GM18520 (cell line): ENCODE data around the gene MAPKAP1.

Experiments used
- ATAC-seq: cut with Tn5 transposase; IDR thresholded peaks from one replicate; pipeline ENCODE4 v1.9.1; 2021; ENCODE audit not compliant: unreplicated experiment

MAPKAP1 gene

DNA sequence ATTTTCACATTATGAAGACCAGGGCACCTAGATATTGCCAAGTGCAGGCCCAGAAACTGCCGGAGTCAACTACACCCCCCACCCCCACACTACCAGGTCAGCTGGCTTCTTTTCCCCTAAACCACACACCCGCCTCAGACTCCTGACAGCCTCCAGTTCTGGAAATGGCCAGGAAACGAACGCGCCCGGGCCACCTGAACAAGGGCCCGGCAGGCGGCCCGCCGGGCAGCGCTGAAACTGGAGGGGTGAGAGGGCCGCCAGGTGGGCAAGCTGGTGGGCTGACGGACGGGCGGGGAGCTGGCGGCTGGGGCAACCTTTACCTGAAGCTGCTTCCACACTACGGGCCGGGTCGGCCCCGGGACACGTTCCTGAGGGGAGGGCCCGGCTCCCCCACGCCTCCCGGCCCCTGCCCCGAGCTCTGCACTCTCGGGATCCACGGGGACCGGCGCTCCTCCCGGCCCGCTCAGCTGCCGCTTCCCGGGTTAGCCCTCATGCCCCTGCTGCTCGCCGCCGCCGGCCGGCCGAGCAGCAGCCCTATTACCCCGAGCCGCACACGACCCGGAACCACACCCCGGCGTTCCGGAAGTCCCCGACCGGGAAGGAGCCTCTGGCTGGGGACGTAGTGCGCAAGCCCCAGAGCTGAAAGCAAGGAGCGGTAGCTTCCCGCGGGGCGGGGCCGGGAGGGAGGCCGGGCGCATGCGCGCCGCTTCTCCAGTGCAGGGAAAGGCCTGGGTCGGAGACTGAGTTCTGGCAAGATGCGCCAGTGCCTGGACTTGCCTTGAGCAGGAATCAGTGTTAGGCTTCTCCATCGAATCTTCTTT is at the start of gene MAPKAP1:
Gene MAPKAP1, minus strand, starts transcription at position 558 of the 821 bp plus-strand sequence. CDS start 34,634 bp downstream, outside the sequence.
- peak; percentile 89 for ATAC-seq

- ATAC-seq: no peak
Measured at GRCh38 chr9:125756518-125756917, 49.5 kb upstream of the MAPKAP1 start.

DNA sequence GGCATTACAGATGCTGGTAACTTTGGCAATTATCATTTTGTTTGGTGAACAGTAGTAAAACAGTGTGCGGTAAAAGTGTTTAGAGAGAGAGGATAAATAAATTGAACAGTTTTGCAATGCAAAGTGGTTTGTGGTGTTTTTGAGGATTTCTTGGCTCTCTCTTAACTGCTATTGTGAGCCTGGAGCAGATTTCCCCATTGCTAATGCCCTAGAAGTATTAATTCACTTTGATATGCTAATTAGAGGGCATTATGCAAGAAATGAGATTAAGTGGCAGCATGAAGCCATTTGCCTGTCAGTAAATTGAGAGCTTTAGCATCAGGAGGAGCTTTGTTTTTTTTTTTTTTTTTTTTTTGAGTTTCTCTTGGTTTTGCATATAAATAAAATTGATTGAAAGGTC is 48.3 kb upstream of the MAPKAP1 start:
- ATAC-seq: no peak

DNA sequence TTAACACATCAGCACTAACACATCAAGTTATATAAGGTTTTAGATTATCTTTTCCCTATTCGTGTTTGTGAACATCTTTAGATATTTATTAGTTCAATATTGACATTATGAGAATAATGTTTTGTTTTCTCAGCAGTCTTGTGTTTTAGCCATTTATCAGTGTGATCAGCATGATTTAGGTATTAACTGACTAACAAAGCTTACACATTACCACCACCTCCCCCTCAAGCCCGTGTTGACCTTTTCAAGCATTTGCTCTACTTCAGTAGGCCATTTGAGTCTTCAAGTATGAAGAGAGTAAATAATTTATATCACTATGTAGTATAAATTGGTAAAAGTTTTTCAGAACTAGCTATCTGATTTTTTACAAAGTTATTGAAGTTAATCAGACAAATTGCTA is 47.1 kb upstream of the MAPKAP1 start:
- ATAC-seq: no peak

DNA sequence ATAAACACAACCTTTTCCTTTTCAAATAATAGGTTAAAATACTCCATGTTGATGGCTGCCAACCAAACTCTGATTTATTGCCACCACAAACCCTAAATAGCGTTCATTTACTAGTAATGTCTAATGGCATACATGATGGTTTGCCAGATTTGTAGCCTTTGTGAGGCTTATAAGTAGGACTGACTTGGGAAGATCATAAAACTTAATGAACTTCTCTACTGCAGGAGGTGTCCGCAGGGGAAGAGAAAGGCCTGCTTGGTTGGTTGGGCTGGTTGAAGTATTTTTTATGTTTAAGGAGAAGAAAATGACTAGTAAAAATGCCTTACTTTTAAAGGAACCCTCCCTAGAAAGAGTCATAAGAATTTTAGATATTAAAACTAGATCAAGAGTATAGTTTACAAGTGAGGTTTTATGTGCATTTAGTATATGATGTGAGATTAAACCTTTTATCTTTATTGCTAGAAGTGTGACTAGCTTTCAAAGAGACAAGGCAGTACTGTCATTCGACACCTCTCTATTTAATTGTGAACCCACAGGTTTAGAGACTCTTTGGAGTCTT is 45.1 kb upstream of the MAPKAP1 start:
- ATAC-seq: no peak

GRCh38 chr9:125750627-125751011 is 43.6 kb upstream of the MAPKAP1 start:
- no peak for ATAC-seq

DNA sequence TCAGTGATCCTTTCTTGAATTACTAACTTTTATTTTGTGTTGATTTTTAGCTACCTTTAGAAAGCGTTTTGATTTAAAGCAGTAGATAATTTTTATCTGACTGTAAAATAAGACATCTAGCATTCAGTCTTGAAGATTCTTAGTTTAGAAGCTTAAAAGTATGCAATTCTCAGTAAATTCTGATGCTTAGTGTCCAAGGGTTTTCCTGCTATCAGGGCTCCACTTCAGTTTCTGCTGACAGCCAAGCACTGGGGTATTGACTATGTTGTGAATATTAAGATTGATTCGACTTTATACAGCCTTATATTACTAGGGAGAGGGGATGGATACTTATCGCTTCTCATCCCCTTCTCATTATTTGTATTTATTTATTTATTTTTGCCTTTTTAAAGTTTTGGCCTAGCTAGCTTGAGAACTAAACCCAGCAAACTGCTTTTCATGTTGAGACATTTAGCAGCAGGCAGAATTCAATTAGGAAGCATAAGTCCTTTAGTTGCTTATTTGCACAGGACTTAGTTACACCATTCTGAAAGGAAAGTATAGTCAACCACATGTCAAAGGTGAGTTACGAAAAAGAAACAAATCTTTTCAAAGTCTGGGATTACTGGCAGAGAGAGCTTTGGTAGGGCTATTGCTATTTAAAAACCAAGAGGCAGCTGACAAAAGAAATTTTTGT is 43.1 kb upstream of the MAPKAP1 start:
- ATAC-seq: no peak

DNA sequence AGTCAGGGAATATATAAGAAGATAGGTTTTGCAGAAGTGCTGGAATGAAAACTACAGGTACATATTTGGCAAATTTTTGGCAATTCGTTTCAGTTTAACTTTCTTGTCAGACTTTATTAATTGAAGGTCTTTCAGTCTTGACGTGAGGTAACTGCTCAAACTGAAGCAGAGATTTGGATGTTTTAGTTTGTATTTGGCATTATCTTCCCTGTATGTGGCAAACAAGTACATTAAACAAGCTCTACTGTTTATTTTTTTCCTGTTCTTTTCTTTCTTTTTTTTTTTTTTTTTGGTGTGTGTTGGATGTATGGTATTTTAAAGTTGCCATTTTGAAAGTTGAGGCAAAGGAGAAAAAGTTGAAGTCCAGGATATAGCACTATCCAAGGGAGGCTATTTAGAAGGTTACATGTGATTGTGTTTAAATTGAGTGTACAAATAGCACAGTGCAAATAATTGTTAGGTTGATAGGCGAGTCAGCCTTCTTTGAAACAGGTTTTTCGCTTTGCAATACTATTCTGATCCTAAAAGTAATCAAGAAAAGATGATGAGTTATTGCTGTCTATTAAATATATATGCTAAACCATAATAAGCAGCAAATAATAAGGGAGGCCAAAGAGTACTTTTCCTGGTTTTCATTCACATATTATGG is 42.4 kb upstream of the MAPKAP1 start:
- ATAC-seq: no peak

- no peak for ATAC-seq
Measured at GRCh38 chr9:125748446-125749099, 41.6 kb upstream of the MAPKAP1 start.

GRCh38 chr9:125747765-125748445 is 40.9 kb upstream of the MAPKAP1 start:
- no peak for ATAC-seq

GRCh38 chr9:125747053-125747764 is 40.2 kb upstream of the MAPKAP1 start, which contains the start of gene PBX3:
Gene PBX3, plus strand, starts transcription at chr9:125747373.
- ATAC-seq: peak; percentile 4

DNA sequence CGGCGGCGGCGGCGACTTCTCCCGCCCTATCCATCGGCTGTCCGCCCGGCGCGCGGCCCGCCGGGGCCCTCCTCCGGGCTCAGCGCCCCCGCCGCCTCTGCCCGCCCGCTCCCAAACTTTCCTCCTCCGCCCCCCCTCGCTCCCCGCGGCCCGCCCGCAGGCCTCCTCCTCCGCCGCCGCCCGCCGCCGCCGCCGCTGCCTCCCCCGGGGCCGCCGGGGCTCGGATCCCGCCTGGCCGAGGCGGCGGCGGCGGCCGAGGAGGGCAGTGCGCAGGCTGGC is 39.7 kb upstream of the MAPKAP1 start:
- no peak for ATAC-seq

GRCh38 chr9:125746017-125746773 is 39.2 kb upstream of the MAPKAP1 start:
- peak; percentile 51 for ATAC-seq

DNA sequence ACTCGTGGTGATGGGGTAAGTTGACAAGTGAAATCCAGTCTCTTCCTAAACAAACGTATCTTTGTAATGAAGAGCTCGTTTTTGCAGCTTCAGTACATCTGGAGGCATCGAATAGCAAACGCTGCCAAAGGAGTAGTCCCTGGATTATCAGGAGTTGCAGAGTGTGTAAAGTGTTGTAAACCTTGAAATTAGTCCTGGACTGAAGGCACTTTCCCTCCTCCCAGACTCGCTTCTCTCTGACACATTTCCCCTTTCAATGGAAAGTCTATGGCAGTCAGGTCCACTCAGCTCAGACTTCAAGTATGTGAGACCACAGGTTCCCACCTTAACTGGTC is 38.6 kb upstream of the MAPKAP1 start:
- no peak for ATAC-seq

- no peak for ATAC-seq
Measured at GRCh38 chr9:125745018-125745417, 38.0 kb upstream of the MAPKAP1 start.

- ATAC-seq: no peak
Measured at GRCh38 chr9:125744616-125745015, 37.6 kb upstream of the MAPKAP1 start.

- ATAC-seq: no peak
Measured at GRCh38 chr9:125743682-125744428, 36.8 kb upstream of the MAPKAP1 start.

DNA sequence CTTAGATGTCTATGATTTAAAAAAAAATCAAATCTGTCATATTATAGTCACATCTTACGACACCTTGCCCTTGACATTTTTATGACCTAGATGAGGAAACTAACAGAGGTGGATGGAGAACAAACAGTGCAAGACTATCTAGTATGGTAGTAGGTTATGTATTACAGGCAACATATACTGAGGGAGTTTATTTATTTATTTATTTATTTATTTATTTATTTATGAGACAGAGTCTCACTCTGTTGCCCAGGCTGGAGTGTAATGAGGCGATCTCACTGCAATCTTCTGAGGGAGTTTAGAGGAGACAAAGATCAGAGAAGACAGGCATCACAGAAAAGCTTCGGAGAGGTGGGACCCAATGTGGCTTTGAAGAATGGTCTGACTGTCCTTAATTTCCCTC is 35.6 kb upstream of the MAPKAP1 start:
- no peak for ATAC-seq

DNA sequence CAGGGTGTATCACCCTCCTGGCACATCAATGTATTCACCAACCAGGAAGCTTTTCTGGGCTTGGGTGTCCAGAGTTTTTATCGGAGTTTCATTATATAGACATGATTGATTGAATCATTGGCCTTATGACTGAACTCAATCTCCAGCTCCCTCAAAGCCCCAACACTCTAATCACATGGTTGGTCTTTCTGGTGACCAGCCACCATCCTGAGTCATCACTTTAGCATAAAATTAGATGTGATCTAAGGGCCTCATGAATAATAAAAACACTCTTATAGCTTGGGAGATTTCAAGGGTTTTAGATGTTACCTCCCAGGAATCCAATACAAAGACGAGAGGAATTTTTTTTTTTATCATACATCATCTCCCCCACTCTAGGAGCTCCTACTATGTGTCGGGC is 32.4 kb upstream of the MAPKAP1 start:
- no peak for ATAC-seq
